T-cell (primary cell): Measurements from ENCODE around the gene KY. TPM values are rescaled to one million over a fixed set of nuclear protein-coding genes. Genes with fewer than 3 reads are reported as not detected.
"Not testable (repeated sequence)": the region's sequence is repeated elsewhere in the genome, so short reads cannot be mapped to it uniquely, and the experiment has no call there.

ENCODE experiments used
- ATAC-seq, 4 experiments: fragments of 200-7000 bp in 3 of 4; fragments of 150-1000 bp in 1 of 4; cut with Tn5 transposase; replicated peaks in 1 of 4; 1 replicate in 3 of 4; 2 replicates in 1 of 4; pipeline ENCODE4 v1.10.0; 2021; ENCODE audit warnings: moderate library complexity in 3 of 4, mild to moderate bottlenecking in 2 of 4, moderate number of reproducible peaks in 1 of 4
- CTCF ChIA-PET, 2 donors: fragments of 300-600 bp; sonication (Branson Sonifier 250); formaldehyde crosslinking; loops; one replicate each; lab custom pipeline; 2022; ENCODE audit warnings: antibody characterized with exemption in 2 of 2; lab: Charles Lee
- POLR2A ChIA-PET, 2 donors: fragments of 300-600 bp; sonication (Branson Sonifier 250); formaldehyde crosslinking; loops; one replicate each; lab custom pipeline; 2022; ENCODE audit warnings: antibody characterized with exemption in 2 of 2; lab: Charles Lee
- DNase-seq, 35 experiments: peaks; one replicate each; pipeline versions ENCODE4 v3.0.0 to v3.0.0-alpha.2; 2013 to 2023
- H3K27ac ChIP-seq: one replicate; pipeline ENCODE4 v1.5.1; 2013; ENCODE audit warnings: low read length
- H3K27me3 ChIP-seq, 2 experiments: replicated peaks in 1 of 2; 1 replicate in 1 of 2; 2 replicates in 1 of 2; pipeline versions ENCODE4 v1.6.1 to v1.7.0; 2013; ENCODE audit warnings: low read length in 1 of 2, mixed read lengths in 1 of 2; ENCODE audit not compliant: control insufficient read depth in 2 of 2, insufficient read depth in 2 of 2; ENCODE audit errors: extremely low read depth in 1 of 2
- H3K36me3 ChIP-seq, 2 donors: 1 replicate in 1 of 2; 2 replicates in 1 of 2; pipeline versions ENCODE4 v1.6.1 to v1.7.0; 2013; ENCODE audit warnings: low read length in 1 of 2; ENCODE audit not compliant: control insufficient read depth in 2 of 2, insufficient read depth in 1 of 2; ENCODE audit errors: extremely low read depth in 1 of 2
- H3K4me1 ChIP-seq, 2 experiments: 1 replicate in 1 of 2; 2 replicates in 1 of 2; pipeline versions ENCODE4 v1.6.1 to v1.7.0; 2013; ENCODE audit warnings: low read length in 2 of 2, mixed read lengths in 1 of 2; ENCODE audit not compliant: insufficient read depth in 2 of 2, control insufficient read depth in 1 of 2; ENCODE audit errors: extremely low read depth in 1 of 2
- H3K4me3 ChIP-seq, 2 donors: 1 replicate in 1 of 2; 2 replicates in 1 of 2; pipeline versions ENCODE4 v1.5.1 to v1.7.0; 2013; ENCODE audit warnings: mild to moderate bottlenecking in 2 of 2, low read length in 1 of 2, moderate library complexity in 1 of 2; ENCODE audit not compliant: control insufficient read depth in 1 of 2; ENCODE audit errors: extremely low read depth in 1 of 2
- H3K9me3 ChIP-seq: 2 replicates; pipeline ENCODE4 v1.7.0; 2013
- H3K27ac Mint-ChIP-seq, 2 donors: one replicate each; pipeline ENCODE4 v1.8.0; 2020 to 2021; ENCODE audit warnings: mild to moderate bottlenecking in 2 of 2, mixed read lengths in 2 of 2
- H3K27me3 Mint-ChIP-seq, 2 donors: one replicate each; pipeline ENCODE4 v1.8.0; 2021 to 2022; ENCODE audit warnings: mixed read lengths in 2 of 2
- H3K36me3 Mint-ChIP-seq: one replicate; pipeline ENCODE4 v1.8.0; 2021; ENCODE audit warnings: mixed read lengths
- H3K4me1 Mint-ChIP-seq, 3 donors: one replicate each; pipeline ENCODE4 v1.8.0; 2020 to 2022; ENCODE audit warnings: mixed read lengths in 3 of 3, mild to moderate bottlenecking in 1 of 3
- H3K4me3 Mint-ChIP-seq, 3 donors: one replicate each; pipeline ENCODE4 v1.8.0; 2020 to 2022; ENCODE audit warnings: mild to moderate bottlenecking in 3 of 3, mixed read lengths in 3 of 3, moderate library complexity in 3 of 3
- H3K9me3 Mint-ChIP-seq, 3 donors: one replicate each; pipeline ENCODE4 v1.8.0; 2020 to 2022; ENCODE audit warnings: mixed read lengths in 3 of 3
- WGBS: methylation state at CpG from one replicate; pipeline ENCODE4 v1.1.5; 2013; ENCODE audit warnings: missing lambda C conversion rate; ENCODE audit not compliant: insufficient coverage; 5-methylcytosine and 5-hydroxymethylcytosine counted together
- total RNA-seq, 35 experiments: library from RNA in 6 of 35; stranded (reverse) in 6 of 35; fragments of 120-200 nt in 1 of 35; gene quantifications; one replicate each; pipeline versions ENCODE4 v1.2.1 to v1.2.4 and lab custom pipeline; 2013 to 2026

KY gene
- total RNA-seq, 5 donors from 2014 or later (not counting 1 experiment from before 2014, with no cell fraction given), result not detected

DNA sequence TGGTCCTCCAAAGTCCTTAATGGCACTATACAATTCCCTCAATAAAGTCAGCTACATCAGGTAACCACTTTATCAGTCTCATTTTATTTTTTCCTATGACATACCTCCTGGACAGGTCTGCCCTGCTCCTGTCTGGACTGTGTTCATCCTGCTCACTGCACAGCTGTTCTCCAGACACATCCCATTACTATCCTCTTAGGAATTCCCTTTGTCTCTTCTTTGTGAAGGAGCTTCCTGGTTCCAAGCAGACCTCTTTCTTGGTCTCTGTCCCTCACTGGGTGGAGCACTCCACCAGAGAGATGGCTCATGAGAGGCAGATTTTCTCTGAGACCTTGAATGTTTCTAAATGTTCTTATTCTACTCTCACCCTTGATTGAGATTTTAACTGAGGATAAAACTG lies 60.1 kb downstream of the KY start:
- no peaks in the 10 kb centered on the region for H3K4me1 ChIP-seq
- ChIA-PET CTCF (interaction anchor here (0.9 to 1.5 kb wide), 2 partner anchors 10 kb away, joined by 3 to 5 read pairs; no protein-coding TSS in a partner anchor), POLR2A (no interaction called here)
- H3K36me3 ChIP-seq, result no peaks in the 10 kb centered on the region
- Mint-ChIP-seq H3K9me3 (no peaks in the 10 kb centered on the region), H3K36me3 (no peaks in the 10 kb centered on the region), H3K4me3 (no peak overlapping the region), H3K27me3 (no peaks in the 10 kb centered on the region), H3K4me1 (no peaks in the 10 kb centered on the region), H3K27ac (no peak overlapping the region)
- peaks cover 0 to 9% of the 10 kb centered on the region in 2 experiments for H3K27me3 ChIP-seq
- H3K9me3 ChIP-seq, result no peaks in the 10 kb centered on the region
- no peak overlapping the region for H3K27ac ChIP-seq
- DNase-seq (no peak), ATAC-seq (no peak)
- no peak overlapping the region for H3K4me3 ChIP-seq

- Histone ChIP-seq H3K4me3 (no peak overlapping the region), H3K9me3 (no peaks in the 10 kb centered on the region), H3K27me3 (no peaks in the 10 kb centered on the region), H3K4me1 (no peaks in the 10 kb centered on the region), H3K36me3 (no peaks in the 10 kb centered on the region), H3K27ac (no peak overlapping the region)
- H3K27ac Mint-ChIP-seq, result no peak overlapping the region
- H3K4me3 Mint-ChIP-seq, result no peak overlapping the region
- DNase-seq (no peak), ATAC-seq (no peak)
- ChIA-PET CTCF (interaction anchor here in 1 of 2 donors (0.6 kb wide), 1 partner anchor 103 kb away, joined by 3 read pairs; no protein-coding TSS in a partner anchor), POLR2A (no interaction called here)
- WGBS, result no CpG with 5 or more reads among the region's 3 CpGs
- no peaks in the 10 kb centered on the region for H3K36me3 Mint-ChIP-seq
- H3K9me3 Mint-ChIP-seq, result peaks cover 0 to 4% (median under 1%) of the 10 kb centered on the region in 3 donors
- no peaks in the 10 kb centered on the region for H3K4me1 Mint-ChIP-seq
- no peaks in the 10 kb centered on the region for H3K27me3 Mint-ChIP-seq
Observed at GRCh38 chr3:134579141-134579665, 71.6 kb downstream of the KY start.

- DNase-seq, result no peak
- Mint-ChIP-seq H3K4me3 (no peak overlapping the region), H3K36me3 (peaks cover 4% of the 10 kb centered on the region), H3K4me1 (no peaks in the 10 kb centered on the region), H3K9me3 (peaks cover 9 to 20% (median 15%) of the 10 kb centered on the region in 3 donors), H3K27me3 (no peaks in the 10 kb centered on the region), H3K27ac (no peak overlapping the region)
- no peak for ATAC-seq
- Histone ChIP-seq H3K27ac (no peak overlapping the region), H3K36me3 (no peaks in the 10 kb centered on the region), H3K9me3 (no peaks in the 10 kb centered on the region), H3K4me3 (no peak overlapping the region), H3K27me3 (no peaks in the 10 kb centered on the region), H3K4me1 (no peaks in the 10 kb centered on the region)
- ChIA-PET CTCF (interaction anchor here (0.6 to 0.7 kb wide), 2 partner anchors 73 to 1341 kb away, joined by 3 to 8 read pairs; no protein-coding TSS in a partner anchor), POLR2A (no interaction called here)
- 100% methylated on average over 1 of the region's 3 CpGs for WGBS
Observed at GRCh38 chr3:134576831-134577230, 74.0 kb downstream of the KY start.

GRCh38 chr3:134576426-134576825 lies 74.4 kb downstream of the KY start:
- H3K27ac ChIP-seq, result no peak overlapping the region
- no peaks in the 10 kb centered on the region for H3K4me1 Mint-ChIP-seq
- no peak overlapping the region for H3K4me3 ChIP-seq
- H3K4me1 ChIP-seq, result no peaks in the 10 kb centered on the region
- peaks cover 9 to 20% (median 15%) of the 10 kb centered on the region in 3 donors for H3K9me3 Mint-ChIP-seq
- no peaks in the 10 kb centered on the region for H3K27me3 ChIP-seq
- POLR2A ChIA-PET, result no interaction called here
- CTCF ChIA-PET, result interaction anchor here in 1 of 2 donors (0.6 kb wide), 1 partner anchor 73 kb away, joined by 3 read pairs; no protein-coding TSS in a partner anchor
- no peaks in the 10 kb centered on the region for H3K9me3 ChIP-seq
- H3K4me3 Mint-ChIP-seq, result no peak overlapping the region
- no peak for DNase-seq
- H3K36me3 Mint-ChIP-seq, result peaks cover 4% of the 10 kb centered on the region
- no peak for ATAC-seq
- 85% methylated on average over 5 of the region's 6 CpGs for WGBS
- no peaks in the 10 kb centered on the region for H3K36me3 ChIP-seq
- no peaks in the 10 kb centered on the region for H3K27me3 Mint-ChIP-seq
- no peak overlapping the region for H3K27ac Mint-ChIP-seq

GRCh38 chr3:134569899-134570298 lies 80.9 kb downstream of the KY start:
- H3K9me3 ChIP-seq, H3K27me3 Mint-ChIP-seq, H3K4me3 Mint-ChIP-seq, POLR2A ChIA-PET, H3K4me1 Mint-ChIP-seq, H3K27me3 ChIP-seq, H3K27ac Mint-ChIP-seq, CTCF ChIA-PET, H3K4me1 ChIP-seq, ATAC-seq, H3K36me3 Mint-ChIP-seq, H3K4me3 ChIP-seq, H3K36me3 ChIP-seq, DNase-seq, H3K27ac ChIP-seq: not testable (repeated sequence)
- H3K9me3 Mint-ChIP-seq, result peaks cover 16 to 41% (median 31%) of the 10 kb centered on the region in 3 donors
- 95% methylated on average over 2 of the region's 2 CpGs for WGBS

DNA sequence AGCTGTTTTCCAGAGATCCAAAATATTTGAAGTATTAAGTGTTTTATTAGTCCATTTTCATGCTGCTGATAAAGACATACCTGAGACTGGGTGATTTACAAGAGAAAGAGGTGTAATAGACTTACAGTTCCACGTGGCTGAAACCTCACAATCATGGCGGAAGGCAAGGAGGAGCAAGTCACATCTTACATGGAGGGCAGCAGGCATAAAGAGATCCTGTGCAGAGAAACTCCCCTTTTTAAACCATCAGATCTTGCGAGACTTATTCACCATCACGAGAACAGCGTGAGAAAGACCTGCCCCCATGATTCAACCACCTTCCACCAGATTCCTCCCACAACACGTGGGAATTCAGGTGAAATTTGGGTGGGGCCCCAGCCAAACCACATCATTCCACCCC lies 82.0 kb downstream of the KY start:
- CTCF ChIA-PET, result no interaction called here

More for the DNA sequence above, 82.0 kb downstream of the KY start:
- Mint-ChIP-seq H3K27me3 (no peaks in the 10 kb centered on the region), H3K36me3 (peaks cover 13% of the 10 kb centered on the region), H3K4me3 (no peak overlapping the region), H3K27ac (no peak overlapping the region), H3K4me1 (no peaks in the 10 kb centered on the region), H3K9me3 (peaks cover 13 to 37% (median 31%) of the 10 kb centered on the region in 3 donors)
- Histone ChIP-seq H3K4me3 (no peak overlapping the region), H3K36me3 (no peaks in the 10 kb centered on the region), H3K4me1 (no peaks in the 10 kb centered on the region), H3K27ac (no peak overlapping the region), H3K27me3 (no peaks in the 10 kb centered on the region), H3K9me3 (no peaks in the 10 kb centered on the region)
- 80% methylated on average over 5 of the region's 6 CpGs for WGBS
- DNase-seq, result no peak
- ATAC-seq, result no peak
- POLR2A ChIA-PET, result no interaction called here
